OCI-LY7 (cell line): ENCODE data around the gene POLR1B. TPM values are rescaled to one million over a fixed set of nuclear protein-coding genes. Genes with fewer than 3 reads are reported as not detected.

Experiments used
- BruUV-seq: library from RNA; stranded (reverse); fragments of 400-500 nt; replicated peaks from 2 replicates; lab custom pipeline; 2021; lab: Mats Ljungman, UMichigan
- CTCF ChIA-PET: fragments of 300-600 bp; sonication (Branson Sonifier 250); formaldehyde crosslinking; loops from one replicate; lab custom pipeline; 2022; ENCODE audit warnings: antibody characterized with exemption; ENCODE audit not compliant: unreplicated experiment; lab: Charles Lee
- POLR2A ChIA-PET: fragments of 300-600 bp; sonication (Branson Sonifier 250); formaldehyde crosslinking; loops from one replicate; lab custom pipeline; 2022; ENCODE audit warnings: antibody characterized with exemption; lab: Charles Lee
- DNase-seq: peaks from one replicate; pipeline ENCODE4 v3.0.0-alpha.2; 2015; ENCODE audit warnings: low spot score
- H2AFZ ChIP-seq: fragments of 200-600 bp; sonication (generic), shearing (Covaris generic); 2 replicates; pipeline ENCODE4 v1.6.1; 2014; ENCODE audit warnings: mild to moderate bottlenecking, antibody characterized with exemption, low read length, moderate library complexity
- H3K27ac ChIP-seq: fragments of 200-600 bp; sonication (generic); 2 replicates; pipeline ENCODE4 v1.5.1; 2014; ENCODE audit warnings: mixed run types, low read depth, mild to moderate bottlenecking, moderate library complexity, low read length, inconsistent platforms; ENCODE audit not compliant: poor library complexity, severe bottlenecking
- H3K36me3 ChIP-seq: fragments of 200-600 bp; sonication (generic); 2 replicates; pipeline ENCODE4 v1.6.1; 2014; ENCODE audit warnings: mild to moderate bottlenecking, antibody characterized with exemption, low read length, moderate library complexity, mixed read lengths; ENCODE audit not compliant: insufficient read depth
- H3K4me1 ChIP-seq: fragments of 200-600 bp; sonication (generic); 2 replicates; pipeline ENCODE4 v1.5.1; 2014; ENCODE audit warnings: mild to moderate bottlenecking, low read length; ENCODE audit not compliant: insufficient read depth, poor library complexity, severe bottlenecking
- H3K4me2 ChIP-seq: fragments of 200-600 bp; sonication (generic); 2 replicates; pipeline ENCODE4 v1.6.1; 2014; ENCODE audit warnings: mild to moderate bottlenecking, low read length
- H3K4me3 ChIP-seq: fragments of 200-600 bp; sonication (generic); 2 replicates; pipeline ENCODE4 v1.5.1; 2014; ENCODE audit warnings: mild to moderate bottlenecking, low read depth, low read length; ENCODE audit not compliant: poor library complexity, severe bottlenecking
- H3K79me2 ChIP-seq: fragments of 200-600 bp; sonication (generic); 2 replicates; pipeline ENCODE4 v1.6.1; 2016; ENCODE audit warnings: low read depth, mild to moderate bottlenecking, low read length, moderate library complexity, mixed read lengths; ENCODE audit not compliant: insufficient read depth
- H3K9me2 ChIP-seq: fragments of 200-600 bp; sonication (generic); 2 replicates; pipeline ENCODE4 v1.6.1; 2016; ENCODE audit warnings: mild to moderate bottlenecking, low read length, mixed read lengths; ENCODE audit not compliant: insufficient read depth
- H3K9me3 ChIP-seq: fragments of 200-600 bp; sonication (generic); 2 replicates; pipeline ENCODE4 v1.6.1; 2014; ENCODE audit warnings: mild to moderate bottlenecking, mixed run types, low read length, mixed read lengths
- H4K20me1 ChIP-seq: fragments of 200-600 bp; sonication (generic); 2 replicates; pipeline ENCODE4 v1.6.1; 2014; ENCODE audit warnings: mild to moderate bottlenecking, antibody characterized with exemption, low read length, moderate library complexity, mixed read lengths; ENCODE audit not compliant: insufficient read depth
- EZH2phosphoT487 ChIP-seq: fragments of 200-600 bp; sonication (generic); IDR thresholded peaks from 2 replicates; pipeline ENCODE4 v1.6.1; 2018; ENCODE audit warnings: low read depth, borderline replicate concordance, mild to moderate bottlenecking, mixed run types, antibody characterized with exemption, low read length, moderate library complexity, mixed read lengths
- intact Hi-C: fragments of 100-400 bp; cut with micrococcal nuclease; formaldehyde crosslinking; loops from one replicate; pipeline ENCODE4 v1.10.0; 2022; ENCODE audit not compliant: unreplicated experiment
- total RNA-seq, 2 experiments: library from RNA; depleted of rRNA in 1 of 2; stranded (reverse); fragments of >200 nt in 1 of 2; shearing (Covaris generic) in 1 of 2; gene quantifications; 2 replicates each; pipeline ENCODE4 v1.2.3, GENCODE V29; 2014 to 2022
- TF ChIP-seq, protein P1 (sequence below): fragments of 200-600 bp; sonication (generic); conservative IDR thresholded peaks from 2 replicates; pipeline ENCODE4 v1.5.1; 2014; ENCODE audit warnings: mild to moderate bottlenecking, antibody characterized with exemption, low read length, moderate library complexity, mixed read lengths

POLR1B gene
- total RNA-seq, 2 experiments from 2014 or later: 30.5 to 44.7 TPM

DNA sequence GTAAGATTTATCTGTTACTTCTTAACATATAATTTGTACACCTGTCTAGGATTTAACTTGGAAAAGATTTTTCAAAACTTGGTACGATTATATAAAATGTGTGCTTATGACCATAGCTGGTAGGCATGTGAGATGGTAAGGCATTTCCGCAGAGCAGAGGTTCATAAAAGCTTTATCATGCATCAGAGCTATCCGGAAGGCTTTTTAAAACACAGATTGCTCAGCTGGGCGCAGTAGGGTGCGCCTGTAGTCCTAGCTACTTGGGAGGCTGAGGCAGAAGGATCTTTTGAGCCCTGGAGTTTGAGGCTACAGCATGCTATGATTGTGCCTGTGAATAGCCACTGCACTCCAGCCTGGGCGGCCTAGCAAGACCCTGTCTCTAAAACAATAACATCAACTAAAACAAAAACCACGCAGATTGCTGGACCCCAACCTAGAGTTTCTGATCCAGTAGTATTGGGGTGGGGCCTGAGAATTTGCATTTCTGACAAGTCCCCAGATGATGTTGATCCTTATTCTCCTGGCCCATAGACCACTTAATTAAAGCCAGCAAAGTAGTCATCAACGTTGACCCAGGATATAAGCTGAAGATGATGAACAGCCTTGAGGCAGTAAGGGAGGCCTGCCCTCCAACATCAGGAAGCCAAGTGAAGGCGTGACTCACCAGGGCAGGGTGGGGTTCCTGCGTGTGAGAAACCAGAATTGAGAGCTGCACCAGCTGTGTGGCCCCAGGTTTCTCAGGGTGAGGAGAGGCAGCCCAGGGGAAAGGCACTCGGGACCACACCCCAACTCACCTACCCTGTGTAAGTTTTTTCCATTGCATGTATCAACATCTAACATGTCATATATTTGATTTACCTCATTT lies 81.9 kb downstream of the POLR1B start:
- Histone ChIP-seq H4K20me1 (no peaks in the 10 kb centered on the region), H3K4me3 (no peak overlapping the region), H3K4me1 (peaks cover 4% of the 10 kb centered on the region), H2AFZ (no peak overlapping the region), H3K27ac (no peak overlapping the region), H3K9me2 (no peaks in the 10 kb centered on the region), H3K4me2 (no peak overlapping the region), H3K9me3 (no peaks in the 10 kb centered on the region), H3K79me2 (no peaks in the 10 kb centered on the region), H3K36me3 (no peaks in the 10 kb centered on the region)
- intact Hi-C loops: no loop called here
- no TSS peak for BruUV-seq
- ChIA-PET POLR2A (interaction anchor here (0.6 to 0.7 kb wide), 3 partner anchors 54 to 550 kb away, joined by 3 to 6 read pairs (median 5); partner anchors contain the start of gene PSD4), CTCF (interaction anchor here (1.0 kb wide), 1 partner anchor 102 kb away, joined by 3 read pairs; no protein-coding TSS in a partner anchor)
- TF ChIP-seq, protein P1, sequence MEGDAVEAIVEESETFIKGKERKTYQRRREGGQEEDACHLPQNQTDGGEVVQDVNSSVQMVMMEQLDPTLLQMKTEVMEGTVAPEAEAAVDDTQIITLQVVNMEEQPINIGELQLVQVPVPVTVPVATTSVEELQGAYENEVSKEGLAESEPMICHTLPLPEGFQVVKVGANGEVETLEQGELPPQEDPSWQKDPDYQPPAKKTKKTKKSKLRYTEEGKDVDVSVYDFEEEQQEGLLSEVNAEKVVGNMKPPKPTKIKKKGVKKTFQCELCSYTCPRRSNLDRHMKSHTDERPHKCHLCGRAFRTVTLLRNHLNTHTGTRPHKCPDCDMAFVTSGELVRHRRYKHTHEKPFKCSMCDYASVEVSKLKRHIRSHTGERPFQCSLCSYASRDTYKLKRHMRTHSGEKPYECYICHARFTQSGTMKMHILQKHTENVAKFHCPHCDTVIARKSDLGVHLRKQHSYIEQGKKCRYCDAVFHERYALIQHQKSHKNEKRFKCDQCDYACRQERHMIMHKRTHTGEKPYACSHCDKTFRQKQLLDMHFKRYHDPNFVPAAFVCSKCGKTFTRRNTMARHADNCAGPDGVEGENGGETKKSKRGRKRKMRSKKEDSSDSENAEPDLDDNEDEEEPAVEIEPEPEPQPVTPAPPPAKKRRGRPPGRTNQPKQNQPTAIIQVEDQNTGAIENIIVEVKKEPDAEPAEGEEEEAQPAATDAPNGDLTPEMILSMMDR: no peak
- TF ChIP-seq EZH2phosphoT487: no peak
- DNase-seq: no peak

DNA sequence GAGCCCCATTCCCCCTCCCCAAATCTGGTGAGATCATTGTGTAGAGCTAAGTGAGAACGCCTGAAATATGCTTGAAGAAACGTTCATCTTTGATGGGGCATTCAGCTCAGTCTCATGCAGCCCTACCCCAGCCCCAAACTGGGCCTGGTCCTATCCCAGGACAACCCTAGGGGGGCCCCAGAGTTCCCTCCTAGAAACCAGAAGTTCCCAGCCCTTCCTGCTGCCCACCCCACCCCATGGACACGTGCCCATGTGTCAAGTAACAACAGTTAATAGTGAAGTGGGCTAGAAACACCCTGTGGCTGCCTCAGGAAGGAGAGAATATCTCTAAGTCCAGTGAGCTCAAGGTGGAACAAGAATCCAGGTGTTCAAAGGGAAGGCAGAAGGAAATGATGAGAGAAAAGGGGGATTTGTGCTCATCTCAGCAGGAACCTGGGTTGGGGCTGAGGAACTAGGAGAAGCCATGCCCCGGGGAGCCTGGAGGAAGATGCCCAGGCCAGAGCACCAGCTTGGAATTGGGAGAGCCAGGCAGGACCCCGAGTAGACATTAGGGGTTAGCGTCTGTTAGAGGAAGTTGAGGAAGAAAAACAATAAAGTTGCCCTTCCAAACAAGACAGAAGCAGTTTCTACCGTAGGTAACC lies 83.3 kb downstream of the POLR1B start:
- no peaks in the 10 kb centered on the region for H4K20me1 ChIP-seq
- intact Hi-C loops: loop anchor here (1.0 kb wide), 2 partner anchors 66 to 101 kb away; no protein-coding TSS in a partner anchor
- H3K4me1 ChIP-seq: peaks cover 4% of the 10 kb centered on the region
- H2AFZ ChIP-seq: no peak overlapping the region
- TF ChIP-seq, protein P1: no peak
- TF ChIP-seq EZH2phosphoT487: no peak
- H3K9me2 ChIP-seq: no peaks in the 10 kb centered on the region
- H3K4me3 ChIP-seq: no peak overlapping the region
- no peaks in the 10 kb centered on the region for H3K9me3 ChIP-seq
- H3K36me3 ChIP-seq: no peaks in the 10 kb centered on the region
- CTCF ChIA-PET: interaction anchor here (0.8 to 1.1 kb wide), 2 partner anchors 19 to 101 kb away, joined by 3 read pairs; no protein-coding TSS in a partner anchor
- no peak overlapping the region for H3K4me2 ChIP-seq
- POLR2A ChIA-PET: interaction anchor here (0.5 to 0.7 kb wide), 3 partner anchors 67 to 462 kb away, joined by 3 to 4 read pairs (median 3); no protein-coding TSS in a partner anchor
- no TSS peak for BruUV-seq
- no peak for DNase-seq
- no peaks in the 10 kb centered on the region for H3K79me2 ChIP-seq
- H3K27ac ChIP-seq: no peak overlapping the region
